Measurements from ENCODE around the gene ECHS1.
"Not testable (repeated sequence)": the region's sequence is repeated elsewhere in the genome, so short reads cannot be mapped to it uniquely, and the experiment has no call there.

ECHS1 gene

GRCh38 chr10:133373174-133374090, at the start of gene ECHS1:
Gene ECHS1, minus strand, starts transcription at chr10:133373354. Its CDS starts 21 bp downstream, at chr10:133373333.
- DNase-seq: peak; percentile 22 to 97 (median 84)

- no peak for DNase-seq
Observed at GRCh38 chr10:133422223-133422806, 49.2 kb upstream of the ECHS1 start.

- no peak for DNase-seq
Observed at GRCh38 chr10:133421336-133422222, 48.4 kb upstream of the ECHS1 start.

- DNase-seq: no peak
Observed at GRCh38 chr10:133420579-133420978, 47.4 kb upstream of the ECHS1 start.

DNA sequence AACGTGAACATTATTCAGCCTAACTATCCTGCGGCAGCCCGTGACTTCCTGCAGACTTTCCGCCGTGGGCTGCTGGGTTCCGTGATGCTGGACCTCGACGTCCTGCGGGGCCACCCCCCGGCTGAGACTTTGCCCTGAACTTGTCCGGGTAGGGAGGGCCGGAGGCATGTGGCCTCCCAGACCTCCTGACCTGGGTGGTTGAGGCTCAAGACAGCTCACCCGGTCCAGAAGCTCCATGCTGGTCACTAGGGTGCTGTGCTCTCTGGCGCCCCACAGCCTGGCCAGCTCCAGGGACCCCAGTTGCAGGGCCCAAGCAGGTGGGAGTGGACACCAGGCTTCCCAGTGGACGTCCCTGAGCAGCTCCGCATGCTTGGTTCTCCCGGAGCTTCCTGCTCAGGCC, 46.9 kb upstream of the ECHS1 start:
- no peak for DNase-seq

GRCh38 chr10:133419211-133419950, 46.2 kb upstream of the ECHS1 start:
- no peak for DNase-seq

DNA sequence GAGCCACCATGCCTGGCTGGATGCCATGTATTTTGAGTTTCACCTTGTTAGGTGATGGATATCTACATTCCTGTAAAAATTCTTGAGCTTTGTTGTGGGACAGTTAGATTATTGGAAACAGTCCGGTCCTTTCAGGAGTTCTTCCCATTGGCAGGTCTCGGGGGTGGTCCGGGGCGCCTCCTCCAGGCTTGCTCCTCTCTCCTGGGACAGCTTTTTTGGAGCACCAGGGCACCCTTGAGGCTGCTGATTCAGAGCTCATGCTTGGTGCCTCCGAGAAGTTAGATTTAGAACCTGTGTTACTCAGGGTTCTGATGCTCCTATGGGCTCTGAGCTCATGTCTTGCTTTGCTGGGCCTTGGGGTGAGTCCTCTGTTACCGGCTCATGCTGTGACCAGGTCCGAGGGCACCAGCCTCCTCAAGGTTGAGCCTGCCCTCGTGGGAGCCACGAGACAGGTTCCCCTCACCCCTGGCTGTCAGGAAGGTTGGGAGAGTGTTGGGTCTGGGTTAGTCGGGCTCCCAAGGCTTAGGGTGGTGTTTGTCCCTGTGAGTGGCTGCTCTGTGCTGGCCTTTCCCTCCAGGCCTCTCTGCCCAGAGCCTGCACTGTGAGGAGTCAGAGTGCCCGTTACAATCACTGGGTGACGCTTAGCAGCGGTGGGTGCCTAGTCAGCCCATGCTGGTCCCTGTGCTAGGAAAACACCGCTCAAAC, 45.3 kb upstream of the ECHS1 start:
- no peak for DNase-seq

- DNase-seq: no peak
Observed at GRCh38 chr10:133415752-133416151, 42.6 kb upstream of the ECHS1 start.

DNA sequence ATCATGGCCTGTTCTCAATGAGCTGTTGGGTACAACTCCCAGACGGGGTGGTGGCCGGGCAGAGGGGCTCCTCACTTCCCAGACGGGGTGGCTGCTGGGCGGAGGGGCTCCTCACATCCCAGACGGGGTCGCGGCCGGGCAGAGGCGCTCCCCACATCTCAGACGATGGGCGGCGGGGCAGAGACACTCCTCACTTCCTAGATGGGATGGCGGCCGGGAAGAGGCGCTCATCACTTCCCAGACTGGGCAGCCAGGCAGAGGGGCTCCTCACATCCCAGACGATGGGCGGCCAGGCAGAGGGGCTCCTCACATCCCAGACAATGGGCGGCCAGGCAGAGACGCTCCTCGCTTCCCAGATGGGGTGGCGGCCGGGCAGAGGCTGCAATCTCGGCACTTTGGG, 41.2 kb upstream of the ECHS1 start:
- DNase-seq: not testable (repeated sequence)

DNA sequence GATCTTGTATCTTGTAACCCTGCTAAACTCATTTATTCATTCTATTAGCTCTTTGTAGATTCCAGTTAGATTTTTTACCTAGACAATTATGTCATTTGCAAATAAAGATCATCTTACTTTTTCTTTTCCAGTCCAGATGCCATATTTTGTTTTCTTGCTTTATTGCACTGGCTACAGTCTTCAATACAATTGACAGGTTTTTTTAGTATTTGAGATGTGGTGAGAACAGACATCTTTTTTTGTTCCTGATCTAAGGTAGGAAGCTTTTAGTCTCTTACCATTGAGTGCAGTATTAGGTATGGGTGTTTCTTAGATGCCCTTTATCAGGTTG, 39.2 kb upstream of the ECHS1 start:
- DNase-seq: no peak

- no peak for DNase-seq
Observed at GRCh38 chr10:133411523-133412380, 38.6 kb upstream of the ECHS1 start.

GRCh38 chr10:133405844-133406527, 32.8 kb upstream of the ECHS1 start:
- DNase-seq: no peak

DNA sequence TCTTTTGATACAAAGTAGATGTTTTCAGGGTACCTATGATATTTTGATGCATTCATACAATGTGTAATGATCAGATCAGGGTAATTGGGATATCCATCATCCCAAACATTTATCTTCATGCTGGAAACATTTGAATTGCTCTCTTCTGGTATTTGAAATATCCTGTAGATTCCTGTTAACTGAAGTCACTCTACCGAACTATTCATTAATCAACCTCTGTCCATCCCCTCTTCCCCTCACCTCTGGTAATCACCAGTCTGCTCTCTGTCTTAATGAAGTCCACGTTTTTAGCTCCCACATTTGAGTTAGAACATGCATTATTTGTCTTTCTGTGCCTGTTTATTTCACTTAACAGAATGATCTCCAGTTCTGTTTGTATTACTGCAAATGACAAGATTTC, 32.1 kb upstream of the ECHS1 start:
- DNase-seq: no peak

- DNase-seq: no peak
Observed at GRCh38 chr10:133403784-133404183, 30.6 kb upstream of the ECHS1 start.

DNA sequence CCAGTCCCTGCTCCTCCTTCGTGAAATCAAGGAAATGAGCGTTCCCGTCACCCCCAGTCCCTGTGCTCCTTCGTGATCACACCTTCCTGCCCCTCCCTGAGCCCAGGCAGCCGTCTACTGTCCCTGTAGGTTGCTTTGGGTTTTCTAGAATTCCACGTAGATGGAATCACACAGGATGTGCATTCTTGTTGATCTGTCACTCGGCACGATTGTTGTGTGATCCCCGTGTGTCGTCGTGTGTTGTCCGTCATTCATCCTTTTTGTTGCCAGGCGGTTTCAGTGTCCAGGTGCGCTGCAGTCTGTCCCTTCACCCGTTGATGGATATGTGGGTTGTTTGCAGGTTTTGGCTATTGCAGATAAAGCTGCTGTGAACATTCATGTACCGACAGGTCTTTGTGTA, 30.2 kb upstream of the ECHS1 start:
- no peak for DNase-seq

GRCh38 chr10:133401981-133402725, 29.0 kb upstream of the ECHS1 start:
- DNase-seq: no peak

DNA sequence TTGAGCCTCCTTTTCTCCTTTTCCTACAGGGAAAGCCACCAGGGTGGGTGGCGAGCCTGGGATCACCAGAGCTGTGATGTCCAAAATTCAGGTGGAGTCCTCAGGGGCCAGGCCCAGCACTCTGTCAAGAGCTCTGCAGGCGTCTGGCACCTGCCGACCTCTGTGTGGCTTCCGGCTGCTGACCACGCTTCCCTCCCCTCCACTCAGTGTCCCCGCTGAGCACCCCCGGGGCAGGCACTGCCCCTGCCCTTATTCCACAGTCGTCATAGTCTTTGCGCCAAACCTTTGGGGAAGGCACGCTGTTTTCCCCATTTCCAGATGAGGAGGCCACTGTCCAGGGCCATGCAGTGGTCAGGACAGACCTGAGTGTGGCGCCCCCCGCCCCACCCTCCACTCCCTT, 28.3 kb upstream of the ECHS1 start:
- no peak for DNase-seq
